Mesodermal cell (in vitro differentiated cells): ENCODE results near the gene KCNJ9.

Experiments
- H3K27ac ChIP-seq: 2 replicates; pipeline ENCODE4 v1.7.0; 2013; ENCODE audit warnings: mild to moderate bottlenecking, low read depth, low read length, moderate library complexity; ENCODE audit not compliant: severe bottlenecking
- H3K36me3 ChIP-seq: 2 replicates; pipeline ENCODE4 v1.7.1; 2013; ENCODE audit warnings: mild to moderate bottlenecking, low read length, moderate library complexity; ENCODE audit not compliant: control insufficient read depth, insufficient read depth
- H3K4me1 ChIP-seq: one replicate; pipeline ENCODE4 v1.7.1; 2013; ENCODE audit warnings: mild to moderate bottlenecking, low read length; ENCODE audit not compliant: insufficient read depth, control insufficient read depth, poor library complexity, severe bottlenecking
- H3K4me3 ChIP-seq: 2 replicates; pipeline ENCODE4 v1.7.0; 2013; ENCODE audit warnings: low read length, control low read depth, mild to moderate bottlenecking; ENCODE audit not compliant: insufficient read depth, poor library complexity, severe bottlenecking; ENCODE audit errors: extremely low read depth
- H3K9me3 ChIP-seq: 2 replicates; pipeline ENCODE4 v1.7.1; 2013; ENCODE audit warnings: mild to moderate bottlenecking, low read length, moderate library complexity; ENCODE audit not compliant: control insufficient read depth
- WGBS, 2 experiments: methylation state at CpG; one replicate each; pipeline ENCODE4 v1.1.5; 2013; ENCODE audit warnings: missing lambda C conversion rate in 2 of 2; ENCODE audit not compliant: insufficient coverage in 2 of 2; 5-methylcytosine and 5-hydroxymethylcytosine counted together

Gene KCNJ9

GRCh38 chr1:160137216-160137862 is 56.0 kb downstream of the KCNJ9 start:
- Histone ChIP-seq H3K36me3 (no peaks in the 10 kb centered on the region), H3K4me1 (no peaks in the 10 kb centered on the region), H3K27ac (no peak overlapping the region), H3K9me3 (no peaks in the 10 kb centered on the region), H3K4me3 (no peak overlapping the region)
- WGBS, 2 experiments, result 93 to 95% methylated on average over 6 to 7 of the region's 8 CpGs

GRCh38 chr1:160139840-160140239 is 58.5 kb downstream of the KCNJ9 start:
- no peaks in the 10 kb centered on the region for H3K36me3 ChIP-seq
- H3K27ac ChIP-seq, result no peak overlapping the region
- WGBS, 2 experiments, result 85 to 95% methylated on average over 6 to 8 of the region's 8 CpGs
- H3K4me3 ChIP-seq, result no peak overlapping the region
- H3K4me1 ChIP-seq, result no peaks in the 10 kb centered on the region
- H3K9me3 ChIP-seq, result no peaks in the 10 kb centered on the region
